Suprapubic skin (tissue), 3 donors: ENCODE data around the gene MUC2.

Experiments
- EP300 ChIP-seq: sonication (generic); formaldehyde crosslinking; IDR thresholded peaks from one replicate; pipeline ENCODE4 v1.6.1; 2017; ENCODE audit warnings: antibody characterized with exemption
- TF ChIP-seq, protein P1 (sequence below), 2 donors: fragments of 200-600 bp in 1 of 2; fragments of 450-650 bp in 1 of 2; sonication (generic) in 1 of 2; IDR thresholded peaks; one replicate each; pipeline ENCODE4 v1.5.1; 2016 to 2019; ENCODE audit warnings: antibody characterized with exemption in 2 of 2, mild to moderate bottlenecking in 1 of 2, moderate library complexity in 1 of 2

DNA sequence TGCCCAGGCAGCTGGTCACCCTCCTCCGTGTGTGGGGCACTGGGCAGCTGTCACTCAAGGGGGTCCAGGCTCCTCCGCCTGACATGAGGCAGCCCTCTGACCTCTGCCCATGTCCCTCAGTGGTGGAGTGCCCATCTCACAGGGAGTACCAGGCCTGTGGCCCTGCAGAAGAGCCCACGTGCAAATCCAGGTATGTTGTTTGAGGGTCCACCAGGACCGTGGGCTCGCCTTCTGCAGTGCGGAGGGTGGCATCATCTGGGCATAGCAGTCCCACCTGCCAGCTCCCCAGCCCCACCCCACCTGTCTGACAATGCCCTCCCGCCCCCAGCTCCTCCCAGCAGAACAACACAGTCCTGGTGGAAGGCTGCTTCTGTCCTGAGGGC lies 30.5 kb downstream of the MUC2 start:
- no peak for TF ChIP-seq EP300
- TF ChIP-seq, protein P1, sequence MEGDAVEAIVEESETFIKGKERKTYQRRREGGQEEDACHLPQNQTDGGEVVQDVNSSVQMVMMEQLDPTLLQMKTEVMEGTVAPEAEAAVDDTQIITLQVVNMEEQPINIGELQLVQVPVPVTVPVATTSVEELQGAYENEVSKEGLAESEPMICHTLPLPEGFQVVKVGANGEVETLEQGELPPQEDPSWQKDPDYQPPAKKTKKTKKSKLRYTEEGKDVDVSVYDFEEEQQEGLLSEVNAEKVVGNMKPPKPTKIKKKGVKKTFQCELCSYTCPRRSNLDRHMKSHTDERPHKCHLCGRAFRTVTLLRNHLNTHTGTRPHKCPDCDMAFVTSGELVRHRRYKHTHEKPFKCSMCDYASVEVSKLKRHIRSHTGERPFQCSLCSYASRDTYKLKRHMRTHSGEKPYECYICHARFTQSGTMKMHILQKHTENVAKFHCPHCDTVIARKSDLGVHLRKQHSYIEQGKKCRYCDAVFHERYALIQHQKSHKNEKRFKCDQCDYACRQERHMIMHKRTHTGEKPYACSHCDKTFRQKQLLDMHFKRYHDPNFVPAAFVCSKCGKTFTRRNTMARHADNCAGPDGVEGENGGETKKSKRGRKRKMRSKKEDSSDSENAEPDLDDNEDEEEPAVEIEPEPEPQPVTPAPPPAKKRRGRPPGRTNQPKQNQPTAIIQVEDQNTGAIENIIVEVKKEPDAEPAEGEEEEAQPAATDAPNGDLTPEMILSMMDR (IDR thresholded peaks at IDR 0.05) = no peak
